ENCODE data around the gene XG.
"Not testable (repeated sequence)": the region's sequence is repeated elsewhere in the genome, so short reads cannot be mapped to it uniquely, and the experiment has no call there.

The XG gene

GRCh38 chrX:2751874-2752300, at the start of gene XG:
Gene XG (plus strand): TSS chrX:2752040. CDS start chrX:2752275, 235 bp downstream.
- DNase-seq: not testable (repeated sequence)

- DNase-seq: no peak
These were observed 47.9 kb upstream of the XG start for GRCh38 chrX:2703991-2704369.

GRCh38 chrX:2705046-2705832, 46.6 kb upstream of the XG start:
- no peak for DNase-seq

- peak; percentile 77 for DNase-seq
These were observed 44.5 kb upstream of the XG start for GRCh38 chrX:2707334-2707760.

GRCh38 chrX:2708021-2708420, 43.8 kb upstream of the XG start:
- no peak for DNase-seq

- DNase-seq: no peak
These were observed 43.1 kb upstream of the XG start for GRCh38 chrX:2708592-2709188.

- DNase-seq: no peak
These were observed 42.3 kb upstream of the XG start for GRCh38 chrX:2709556-2709955.

- peak; percentile 72 for DNase-seq
These were observed 41.6 kb upstream of the XG start for GRCh38 chrX:2710041-2710840.

- DNase-seq: no peak
These were observed 40.4 kb upstream of the XG start for GRCh38 chrX:2711441-2711840.

GRCh38 chrX:2712428-2712827, 39.4 kb upstream of the XG start:
- DNase-seq: no peak

- no peak for DNase-seq
These were observed 38.7 kb upstream of the XG start for GRCh38 chrX:2712890-2713840.

GRCh38 chrX:2714551-2714950, 37.3 kb upstream of the XG start:
- no peak for DNase-seq

- DNase-seq: no peak
These were observed 36.7 kb upstream of the XG start for GRCh38 chrX:2715066-2715600.

- DNase-seq: no peak
These were observed 34.5 kb upstream of the XG start for GRCh38 chrX:2717312-2717711.

GRCh38 chrX:2718821-2719220, 33.0 kb upstream of the XG start:
- no peak for DNase-seq

GRCh38 chrX:2719774-2720447, 31.9 kb upstream of the XG start:
- no peak for DNase-seq

- DNase-seq: no peak
These were observed 28.5 kb upstream of the XG start for GRCh38 chrX:2723286-2723879.

GRCh38 chrX:2727264-2727663, 24.6 kb upstream of the XG start:
- DNase-seq: not testable (repeated sequence)

GRCh38 chrX:2732076-2732475, 19.8 kb upstream of the XG start:
- no peak for DNase-seq

GRCh38 chrX:2732649-2733048, 19.2 kb upstream of the XG start:
- no peak for DNase-seq

GRCh38 chrX:2733286-2733685, 18.6 kb upstream of the XG start:
- no peak for DNase-seq

Measured in activated CD8-positive, alpha-beta memory T cell treated with anti-CD3 and anti-CD28 coated beads for 24 hours (primary cell).